GM21576 (cell line): ENCODE measurements around the gene CMBL.

Experiments used
- ATAC-seq: cut with Tn5 transposase; IDR thresholded peaks from one replicate; pipeline ENCODE4 v1.9.1; 2021; ENCODE audit warnings: mild to moderate bottlenecking, moderate library complexity; ENCODE audit not compliant: unreplicated experiment

The CMBL gene

GRCh38 chr5:10333154-10334006 is 25.7 kb upstream of the CMBL start:
- ATAC-seq, result peak; percentile 60

GRCh38 chr5:10332301-10332700 is 24.6 kb upstream of the CMBL start:
- no peak for ATAC-seq

- no peak for ATAC-seq
These were observed 23.7 kb upstream of the CMBL start for GRCh38 chr5:10331341-10331796.

GRCh38 chr5:10330511-10331230 is 23.0 kb upstream of the CMBL start:
- ATAC-seq, result no peak

GRCh38 chr5:10329820-10330481 is 22.2 kb upstream of the CMBL start:
- ATAC-seq, result no peak

- ATAC-seq, result no peak
These were observed 21.7 kb upstream of the CMBL start for GRCh38 chr5:10329446-10329819.

- no peak for ATAC-seq
These were observed 20.6 kb upstream of the CMBL start for GRCh38 chr5:10328323-10328722.

GRCh38 chr5:10324518-10325370 is 17.0 kb upstream of the CMBL start:
- ATAC-seq, result no peak

- ATAC-seq, result no peak
These were observed 16.1 kb upstream of the CMBL start for GRCh38 chr5:10323588-10324488.

- ATAC-seq, result no peak
These were observed 14.2 kb upstream of the CMBL start for GRCh38 chr5:10321882-10322281.

- no peak for ATAC-seq
These were observed 13.1 kb upstream of the CMBL start for GRCh38 chr5:10320793-10321192.

- no peak for ATAC-seq
These were observed 11.6 kb upstream of the CMBL start for GRCh38 chr5:10319202-10319851.

- peak; percentile 59 for ATAC-seq
These were observed 10.4 kb upstream of the CMBL start for GRCh38 chr5:10317825-10318682.

GRCh38 chr5:10315824-10316509 is 8.3 kb upstream of the CMBL start:
- ATAC-seq, result no peak

- no peak for ATAC-seq
These were observed 7.5 kb upstream of the CMBL start for GRCh38 chr5:10315201-10315600.

GRCh38 chr5:10311595-10312425 is 4.1 kb upstream of the CMBL start:
- ATAC-seq, result no peak
